ENCODE data around the gene RMND5B.

GRCh38 chr5:178086266-178086665, 44.5 kb upstream of the RMND5B start:
- TF ChIP-seq EZH2 (IDR thresholded peaks at IDR 0.05; ENCODE audit: borderline replicate concordance): no peak
- no peak for TF ChIP-seq CTCF (IDR thresholded peaks at IDR 0.05; ENCODE audit: poor library complexity)
- TF ChIP-seq EZH2phosphoT487 (IDR thresholded peaks at IDR 0.05; ENCODE audit: low read depth, severe bottlenecking, unreplicated experiment): no peak

Data from hepatocyte (in vitro differentiated cells).